ENCODE results near the gene GTF2H2.
"Not testable (repeated sequence)": the region's sequence is repeated elsewhere in the genome, so short reads cannot be mapped to it uniquely, and the experiment has no call there.

- TF ChIP-seq CTCF (IDR thresholded peaks at IDR 0.05); ZFX (IDR thresholded peaks at IDR 0.05; ENCODE audit: borderline replicate concordance): not testable (repeated sequence)
Observed at GRCh38 chr5:71044808-71045207, 22.7 kb downstream of the GTF2H2 start.

Data from 22Rv1 (cell line).